Smooth muscle cell (in vitro differentiated cells): Measurements from ENCODE around the gene EVI5L. TPM values are rescaled to one million over a fixed set of nuclear protein-coding genes. Genes with fewer than 3 reads are reported as not detected.
A peak's percentile ranks its signal among the peaks of the same experiment; 100 is the strongest.

ENCODE experiments used
- DNase-seq: peaks from one replicate; lab custom pipeline; 2025; ENCODE audit not compliant: unreplicated experiment; lab: John Stamatoyannopoulos, UW
- H2AFZ ChIP-seq: fragments of 200-600 bp; sonication (generic); 2 replicates; pipeline ENCODE4 v1.6.0; 2016; ENCODE audit warnings: antibody characterized with exemption, low read depth, mild to moderate bottlenecking
- H3F3A ChIP-seq: fragments of 200-600 bp; sonication (generic); 2 replicates; pipeline ENCODE4 v1.6.0; 2017; ENCODE audit warnings: antibody characterized with exemption, low read depth
- H3K27ac ChIP-seq: fragments of 200-600 bp; sonication (generic); 2 replicates; pipeline ENCODE4 v1.5.1; 2016; ENCODE audit warnings: low read depth, mild to moderate bottlenecking
- H3K27me3 ChIP-seq: fragments of 200-600 bp; sonication (generic); 2 replicates; pipeline ENCODE4 v1.6.1; 2016; ENCODE audit warnings: low read depth, mild to moderate bottlenecking
- H3K36me3 ChIP-seq: fragments of 200-600 bp; sonication (generic); 2 replicates; pipeline ENCODE4 v1.5.1; 2016; ENCODE audit warnings: low read depth
- H3K4me1 ChIP-seq: fragments of 200-600 bp; sonication (generic); 2 replicates; pipeline ENCODE4 v1.5.1; 2016; ENCODE audit warnings: low read depth
- H3K4me2 ChIP-seq: fragments of 200-600 bp; sonication (generic); 2 replicates; pipeline ENCODE4 v1.6.0; 2016; ENCODE audit warnings: mild to moderate bottlenecking
- H3K4me3 ChIP-seq: fragments of 200-600 bp; sonication (generic); 2 replicates; pipeline ENCODE4 v1.5.1; 2016; ENCODE audit warnings: mild to moderate bottlenecking
- H3K79me2 ChIP-seq: fragments of 200-600 bp; sonication (generic); 2 replicates; pipeline ENCODE4 v1.6.0; 2016; ENCODE audit warnings: low read depth, mild to moderate bottlenecking
- H3K9ac ChIP-seq: fragments of 200-600 bp; sonication (generic); 2 replicates; pipeline ENCODE4 v1.6.0; 2016; ENCODE audit warnings: low read depth
- H3K9me3 ChIP-seq: fragments of 200-600 bp; sonication (generic); replicated peaks from 2 replicates; pipeline ENCODE4 v1.5.1; 2016; ENCODE audit warnings: low read depth
- H4K20me1 ChIP-seq: fragments of 200-600 bp; sonication (generic); 2 replicates; pipeline ENCODE4 v1.6.0; 2016; ENCODE audit warnings: low read depth
- CTCF ChIP-seq: fragments of 200-600 bp; sonication (generic); IDR thresholded peaks from 2 replicates; pipeline ENCODE4 v1.5.1; 2017; ENCODE audit warnings: borderline replicate concordance, mild to moderate bottlenecking, antibody characterized with exemption; ENCODE audit not compliant: insufficient read depth, poor library complexity, severe bottlenecking
- WGBS: methylation state at CpG from one replicate; pipeline ENCODE4 v1.1.7; 2016; ENCODE audit warnings: low lambda C conversion rate; 5-methylcytosine and 5-hydroxymethylcytosine counted together
- polyA plus RNA-seq: library from polyadenylated mRNA; unstranded; fragments of >200 nt; fragmentation: Nextera tagmentation; extraction: Ambion mirVana; gene quantifications from 2 replicates; pipeline ENCODE4 v1.2.1, GENCODE V29; 2016
- total RNA-seq: library from RNA; depleted of rRNA; stranded (reverse); fragments of >200 nt; gene quantifications from 2 replicates; pipeline ENCODE4 v1.2.3, GENCODE V29; 2014

The EVI5L gene
- total and polyA plus RNA-seq, 2 experiments from 2014 or later: 8.8 to 21.2 TPM

GRCh38 chr19:7823686-7824301 lies 6.2 kb upstream of the EVI5L start:
- Histone ChIP-seq H3K36me3 (no peaks in the 10 kb centered on the region), H2AFZ (no peak overlapping the region), H3K9me3 (no peaks in the 10 kb centered on the region), H3K4me3 (no peak overlapping the region), H3F3A (no peaks in the 10 kb centered on the region), H3K27me3 (no peaks in the 10 kb centered on the region), H3K79me2 (no peaks in the 10 kb centered on the region), H3K27ac (no peak overlapping the region), H4K20me1 (no peaks in the 10 kb centered on the region), H3K4me2 (no peak overlapping the region), H3K4me1 (no peaks in the 10 kb centered on the region), H3K9ac (no peak overlapping the region)
- 72% methylated on average over 9 of the region's 9 CpGs for WGBS
- DNase-seq: no peak
- no peak for TF ChIP-seq CTCF

- Histone ChIP-seq H3K4me1 (peaks cover 7% of the 10 kb centered on the region), H3K79me2 (no peaks in the 10 kb centered on the region), H3K4me2 (peak overlapping the region; percentile 79), H4K20me1 (peaks cover 21% of the 10 kb centered on the region), H3K9ac (no peak overlapping the region), H2AFZ (peak overlapping the region; percentile 32), H3K4me3 (peak overlapping the region; percentile 48), H3F3A (no peaks in the 10 kb centered on the region), H3K27me3 (no peaks in the 10 kb centered on the region), H3K36me3 (no peaks in the 10 kb centered on the region), H3K27ac (no peak overlapping the region), H3K9me3 (no peaks in the 10 kb centered on the region)
- 14% methylated on average over 18 of the region's 18 CpGs for WGBS
- no peak for DNase-seq
- no peak for TF ChIP-seq CTCF
Observed at GRCh38 chr19:7829166-7829520, 875 bp upstream of the EVI5L start.

GRCh38 chr19:7830272-7830771 lies 304 bp downstream of the EVI5L start:
- H3K9ac ChIP-seq: peak overlapping the region; percentile 60
- H3K4me1 ChIP-seq: peaks cover 7% of the 10 kb centered on the region
- H3K4me2 ChIP-seq: peak overlapping the region; percentile 87
- 0% methylated on average over 2 of the region's 53 CpGs for WGBS
- peak overlapping the region; percentile 77 for H3K4me3 ChIP-seq
- no peaks in the 10 kb centered on the region for H3K9me3 ChIP-seq
- no peak for DNase-seq
- H3K27me3 ChIP-seq: no peaks in the 10 kb centered on the region
- H3K27ac ChIP-seq: no peak overlapping the region
- H3F3A ChIP-seq: no peaks in the 10 kb centered on the region
- H3K79me2 ChIP-seq: no peaks in the 10 kb centered on the region
- H4K20me1 ChIP-seq: peaks cover 27% of the 10 kb centered on the region
- H3K36me3 ChIP-seq: no peaks in the 10 kb centered on the region
- H2AFZ ChIP-seq: no peak overlapping the region
- TF ChIP-seq CTCF: no peak

GRCh38 chr19:7830823-7831222 lies 805 bp downstream of the EVI5L start:
- H4K20me1 ChIP-seq: peaks cover 27% of the 10 kb centered on the region
- no peak overlapping the region for H3K9ac ChIP-seq
- no peaks in the 10 kb centered on the region for H3K79me2 ChIP-seq
- H3K27ac ChIP-seq: no peak overlapping the region
- 29% methylated on average over 4 of the region's 7 CpGs for WGBS
- H3K36me3 ChIP-seq: no peaks in the 10 kb centered on the region
- H3K4me3 ChIP-seq: peak overlapping the region; percentile 77
- H3K4me1 ChIP-seq: peaks cover 7% of the 10 kb centered on the region
- no peaks in the 10 kb centered on the region for H3K27me3 ChIP-seq
- no peaks in the 10 kb centered on the region for H3K9me3 ChIP-seq
- DNase-seq: no peak
- H3F3A ChIP-seq: no peaks in the 10 kb centered on the region
- no peak overlapping the region for H2AFZ ChIP-seq
- no peak for TF ChIP-seq CTCF
- peak overlapping the region; percentile 87 for H3K4me2 ChIP-seq
